Glomerular visceral epithelial cell (primary cell): Measurements from ENCODE around the gene PCDHGC3.

Experiments
- DNase-seq: peaks from one replicate; pipeline ENCODE4 v3.0.0-alpha.2; 2016; ENCODE audit errors: extremely low spot score

PCDHGC3 gene

DNA sequence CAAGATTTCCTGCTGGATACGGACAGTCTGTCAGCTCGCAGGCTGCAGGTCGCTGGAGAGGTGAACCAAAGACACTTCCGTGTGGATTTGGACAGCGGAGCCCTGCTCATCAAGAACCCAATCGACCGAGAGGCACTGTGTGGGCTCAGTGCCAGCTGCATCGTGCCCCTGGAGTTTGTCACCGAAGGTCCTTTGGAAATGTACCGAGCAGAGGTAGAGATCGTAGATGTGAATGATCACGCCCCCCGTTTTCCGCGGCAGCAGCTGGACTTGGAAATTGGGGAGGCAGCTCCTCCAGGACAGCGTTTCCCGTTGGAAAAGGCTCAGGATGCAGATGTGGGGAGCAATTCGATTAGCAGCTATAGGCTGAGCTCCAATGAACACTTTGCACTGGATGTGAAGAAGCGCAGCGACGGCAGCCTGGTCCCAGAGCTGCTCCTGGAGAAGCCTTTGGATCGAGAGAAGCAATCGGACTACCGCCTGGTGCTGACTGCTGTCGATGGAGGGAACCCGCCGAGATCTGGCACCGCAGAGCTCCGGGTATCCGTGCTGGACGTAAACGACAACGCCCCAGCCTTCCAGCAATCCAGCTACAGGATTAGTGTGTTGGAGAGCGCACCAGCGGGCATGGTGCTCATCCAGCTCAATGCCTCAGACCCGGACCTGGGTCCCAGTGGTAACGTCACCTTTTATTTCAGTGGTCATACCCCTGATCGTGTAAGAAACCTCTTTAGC lies 9.7 kb downstream of the PCDHGC3 start:
- no peak for DNase-seq

GRCh38 chr5:141486091-141486490 lies 10.3 kb downstream of the PCDHGC3 start:
- DNase-seq = no peak

GRCh38 chr5:141487131-141487530 lies 11.4 kb downstream of the PCDHGC3 start:
- no peak for DNase-seq

GRCh38 chr5:141488591-141489561 lies 13.1 kb downstream of the PCDHGC3 start, which contains the start of gene PCDHGC5:
Gene PCDHGC5, plus strand, starts transcription at chr5:141489081. Its CDS starts 160 bp downstream, at chr5:141489241.
- DNase-seq = peak; percentile 56

- no peak for DNase-seq
Observed at GRCh38 chr5:141489841-141490240, 14.1 kb downstream of the PCDHGC3 start.

DNA sequence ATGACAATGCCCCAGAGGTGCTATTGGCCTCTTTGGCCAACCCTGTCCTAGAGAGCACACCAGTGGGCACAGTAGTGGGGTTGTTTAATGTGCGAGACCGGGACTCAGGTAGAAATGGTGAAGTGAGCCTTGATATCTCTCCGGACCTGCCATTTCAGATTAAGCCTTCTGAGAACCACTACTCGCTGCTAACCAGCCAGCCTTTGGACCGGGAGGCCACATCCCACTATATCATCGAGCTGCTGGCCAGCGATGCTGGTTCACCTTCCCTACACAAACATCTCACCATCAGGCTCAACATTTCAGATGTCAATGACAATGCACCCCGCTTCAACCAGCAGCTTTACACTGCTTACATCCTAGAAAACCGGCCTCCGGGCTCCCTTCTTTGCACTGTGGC lies 14.5 kb downstream of the PCDHGC3 start:
- DNase-seq = no peak

- no peak for DNase-seq
Observed at GRCh38 chr5:141490771-141491170, 15.0 kb downstream of the PCDHGC3 start.

DNA sequence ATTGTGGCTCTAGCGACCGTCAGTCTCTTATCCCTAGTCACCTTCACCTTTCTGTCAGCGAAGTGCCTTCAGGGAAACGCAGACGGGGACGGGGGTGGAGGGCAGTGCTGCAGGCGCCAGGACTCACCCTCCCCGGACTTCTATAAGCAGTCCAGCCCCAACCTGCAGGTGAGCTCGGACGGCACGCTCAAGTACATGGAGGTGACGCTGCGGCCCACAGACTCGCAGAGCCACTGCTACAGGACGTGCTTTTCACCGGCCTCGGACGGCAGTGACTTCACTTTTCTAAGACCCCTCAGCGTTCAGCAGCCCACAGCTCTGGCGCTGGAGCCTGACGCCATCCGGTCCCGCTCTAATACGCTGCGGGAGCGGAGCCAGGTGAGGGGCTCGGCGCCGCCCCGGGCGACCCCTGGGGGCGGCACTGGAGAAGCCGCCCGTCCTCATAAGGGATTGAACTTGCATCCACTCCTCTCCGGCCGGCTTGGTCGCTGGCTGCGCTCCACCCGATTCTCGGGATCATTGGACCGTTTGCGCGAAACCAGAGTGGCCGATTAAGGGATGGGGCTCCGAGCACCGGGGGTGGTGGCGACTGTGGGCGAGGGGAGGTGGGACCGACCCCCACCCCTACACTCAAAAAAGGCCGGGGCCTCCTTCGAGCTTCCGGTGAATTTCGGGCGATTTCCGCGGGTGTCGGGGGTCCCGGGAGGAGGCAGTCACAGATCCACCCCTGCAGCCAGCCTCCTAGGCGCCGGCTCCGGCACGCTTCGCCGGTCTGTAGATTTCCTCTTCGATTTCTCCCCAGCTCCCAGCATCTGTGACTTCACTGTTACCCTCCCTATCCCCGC lies 15.8 kb downstream of the PCDHGC3 start:
- DNase-seq = no peak

GRCh38 chr5:141492168-141492885 lies 16.6 kb downstream of the PCDHGC3 start:
- DNase-seq = no peak

DNA sequence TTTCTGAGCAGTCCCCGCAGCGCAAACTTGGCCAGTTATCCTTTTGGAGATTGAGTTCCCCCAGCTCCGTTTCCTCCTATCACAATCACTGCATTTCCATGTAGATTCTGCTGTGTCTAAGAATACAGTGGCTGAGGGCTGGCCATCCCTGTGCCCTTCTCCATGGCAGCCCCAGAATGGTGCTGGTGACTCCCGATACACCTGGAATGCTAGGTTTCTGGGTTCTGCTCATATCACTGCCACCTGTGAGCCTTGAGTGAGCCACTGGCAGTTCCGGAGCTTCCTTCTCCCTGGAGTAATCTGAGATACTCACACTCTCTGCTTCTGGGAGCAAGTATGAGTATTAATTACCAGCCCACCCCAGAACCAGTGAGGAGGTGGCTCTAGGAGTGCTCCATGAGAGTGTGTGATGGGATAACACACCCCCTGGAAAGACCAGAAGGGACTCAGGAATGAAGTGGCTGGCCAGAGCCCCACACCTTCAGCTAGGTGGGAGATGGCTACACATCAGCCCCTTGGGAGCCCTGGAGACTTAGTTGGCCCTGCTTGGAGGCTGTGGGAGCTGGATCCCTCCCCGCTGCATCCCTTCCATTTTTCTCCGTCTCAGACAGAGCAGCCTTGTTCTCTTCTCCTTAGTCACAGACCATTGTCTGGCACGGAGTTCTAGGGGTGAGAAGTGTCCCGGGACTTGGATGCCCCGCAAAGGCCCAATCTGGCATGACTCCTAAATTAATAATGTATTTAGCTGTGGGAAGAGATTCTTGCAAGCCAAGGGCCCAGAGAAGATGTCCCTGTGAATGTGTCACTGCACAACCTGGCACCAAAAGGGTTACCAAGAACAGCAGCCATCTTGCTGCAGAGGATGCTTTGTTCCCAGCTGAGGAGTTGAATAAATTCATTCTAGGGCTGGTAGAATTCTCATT lies 18.0 kb downstream of the PCDHGC3 start:
- no peak for DNase-seq

- no peak for DNase-seq
Observed at GRCh38 chr5:141494761-141495452, 19.1 kb downstream of the PCDHGC3 start.

DNA sequence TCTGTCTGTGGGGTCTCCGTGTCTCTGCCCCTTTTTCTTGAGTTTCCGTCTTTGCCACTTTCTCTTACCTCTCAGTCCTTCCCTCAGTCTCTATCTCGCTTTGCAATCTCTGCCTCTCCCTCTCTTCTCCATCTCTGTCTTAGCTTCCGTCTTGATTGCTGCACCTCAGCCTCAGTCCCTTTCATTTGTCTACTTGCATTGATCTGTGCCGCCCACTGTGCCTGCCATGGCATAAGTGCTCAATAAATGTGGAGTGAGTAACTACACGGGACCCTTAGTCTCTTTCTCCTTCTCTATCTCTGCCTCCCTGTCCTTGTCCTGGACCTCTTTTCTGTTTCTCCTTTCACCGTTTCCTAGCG lies 19.7 kb downstream of the PCDHGC3 start:
- DNase-seq = no peak

GRCh38 chr5:141496038-141496437 lies 20.3 kb downstream of the PCDHGC3 start:
- DNase-seq = no peak

- DNase-seq = no peak
Observed at GRCh38 chr5:141501761-141502160, 26.0 kb downstream of the PCDHGC3 start.

- DNase-seq = peak; percentile 23
Observed at GRCh38 chr5:141503681-141504080, 27.9 kb downstream of the PCDHGC3 start.

DNA sequence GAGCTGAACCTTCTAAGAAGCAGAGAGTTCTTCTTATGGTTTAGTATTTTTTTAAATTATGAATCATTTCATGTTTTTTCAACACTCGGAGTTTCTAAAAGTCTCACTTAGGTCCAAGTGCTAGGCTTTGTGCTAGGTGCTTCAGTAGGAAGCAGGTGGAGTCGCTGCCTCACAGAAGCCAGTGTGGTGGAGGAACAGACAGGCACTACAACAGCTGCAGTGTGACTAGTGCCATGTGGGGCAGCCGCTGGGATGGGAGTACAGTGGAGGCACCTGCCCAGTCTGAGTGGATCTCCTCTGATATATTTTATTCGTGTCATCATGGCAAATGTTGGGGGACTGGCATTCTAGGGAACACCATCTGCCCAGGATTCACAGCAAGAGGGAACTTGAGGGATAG lies 28.4 kb downstream of the PCDHGC3 start:
- no peak for DNase-seq

DNA sequence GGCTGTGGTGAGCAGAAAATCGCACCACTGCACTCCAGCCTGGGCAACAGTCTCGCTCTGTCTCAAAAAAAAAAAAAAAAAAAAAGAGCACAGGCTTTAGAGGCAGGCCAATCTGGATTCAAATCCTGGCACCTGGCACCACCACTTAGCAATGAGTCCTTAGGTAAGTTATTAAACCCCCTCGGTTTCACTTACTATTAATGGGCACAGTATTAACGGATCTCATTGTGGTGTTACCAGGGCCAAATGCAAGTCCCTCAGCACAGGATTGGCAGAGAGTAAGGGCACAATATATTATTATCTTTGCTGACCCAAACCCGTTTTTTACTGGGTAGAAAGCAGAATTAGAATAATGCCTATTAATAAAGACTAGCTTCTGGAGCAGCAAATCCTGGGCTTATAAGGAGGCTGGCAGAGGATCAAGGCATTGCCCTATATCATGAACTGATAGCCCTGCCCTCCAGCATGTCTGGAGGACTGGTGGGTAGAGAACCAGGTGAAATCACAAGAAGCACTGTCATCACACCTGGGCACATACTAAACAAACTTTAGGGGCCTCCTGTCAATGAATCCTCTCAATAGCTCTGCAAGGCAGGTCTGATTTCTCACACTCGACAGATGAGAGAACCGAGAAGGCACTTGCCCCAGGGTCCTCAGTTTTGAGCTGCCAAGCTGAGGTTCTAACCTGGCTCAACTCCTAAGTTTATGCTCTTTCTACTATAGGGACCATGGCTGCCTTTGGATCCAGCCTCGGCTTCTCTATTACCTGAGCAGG lies 30.8 kb downstream of the PCDHGC3 start:
- no peak for DNase-seq

DNA sequence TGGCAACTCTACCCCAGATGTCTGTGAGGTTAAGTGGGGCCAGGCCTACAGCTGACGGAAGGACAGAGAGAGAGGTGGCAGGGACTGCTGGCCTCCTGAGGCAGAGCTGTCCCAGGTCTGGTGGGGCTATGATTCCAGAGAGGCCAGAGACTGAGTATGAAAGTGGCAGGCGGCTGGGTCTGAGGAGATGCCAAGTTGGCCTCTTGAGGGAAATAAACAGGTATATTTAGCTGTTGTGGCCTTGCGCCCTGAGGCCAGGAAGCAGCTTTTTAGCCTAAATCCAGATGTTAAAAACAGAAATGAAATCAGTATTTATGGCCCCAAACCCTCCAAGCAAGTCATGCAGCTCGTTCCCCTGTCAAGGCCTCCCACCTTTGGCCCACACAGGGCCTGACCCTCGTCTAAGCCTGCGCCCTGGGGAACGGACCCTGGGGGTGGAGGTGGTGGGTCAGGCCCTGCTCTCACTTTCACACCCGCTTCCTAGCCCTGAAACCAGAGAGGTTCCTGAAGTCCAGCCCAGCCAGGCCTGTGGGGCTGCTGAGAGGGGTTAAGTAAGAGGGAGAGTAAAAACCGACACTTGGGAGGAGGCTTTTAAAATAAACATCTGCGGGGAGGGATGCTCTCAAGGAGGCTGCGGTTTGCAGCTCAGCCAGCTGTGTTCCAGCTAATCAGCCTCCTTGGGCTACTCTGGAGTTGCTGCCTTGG lies 31.8 kb downstream of the PCDHGC3 start:
- DNase-seq = peak; percentile 49
